Smooth muscle cell (in vitro differentiated cells): Measurements from ENCODE around the gene CLBA1. TPM values are rescaled to one million over a fixed set of nuclear protein-coding genes. Genes with fewer than 3 reads are reported as not detected.

Experiments used
- DNase-seq: peaks from one replicate; lab custom pipeline; 2025; ENCODE audit not compliant: unreplicated experiment; lab: John Stamatoyannopoulos, UW
- H2AFZ ChIP-seq: fragments of 200-600 bp; sonication (generic); 2 replicates; pipeline ENCODE4 v1.6.0; 2016; ENCODE audit warnings: antibody characterized with exemption, low read depth, mild to moderate bottlenecking
- H3F3A ChIP-seq: fragments of 200-600 bp; sonication (generic); 2 replicates; pipeline ENCODE4 v1.6.0; 2017; ENCODE audit warnings: antibody characterized with exemption, low read depth
- H3K27ac ChIP-seq: fragments of 200-600 bp; sonication (generic); 2 replicates; pipeline ENCODE4 v1.5.1; 2016; ENCODE audit warnings: low read depth, mild to moderate bottlenecking
- H3K27me3 ChIP-seq: fragments of 200-600 bp; sonication (generic); 2 replicates; pipeline ENCODE4 v1.6.1; 2016; ENCODE audit warnings: low read depth, mild to moderate bottlenecking
- H3K36me3 ChIP-seq: fragments of 200-600 bp; sonication (generic); 2 replicates; pipeline ENCODE4 v1.5.1; 2016; ENCODE audit warnings: low read depth
- H3K4me1 ChIP-seq: fragments of 200-600 bp; sonication (generic); 2 replicates; pipeline ENCODE4 v1.5.1; 2016; ENCODE audit warnings: low read depth
- H3K4me2 ChIP-seq: fragments of 200-600 bp; sonication (generic); 2 replicates; pipeline ENCODE4 v1.6.0; 2016; ENCODE audit warnings: mild to moderate bottlenecking
- H3K4me3 ChIP-seq: fragments of 200-600 bp; sonication (generic); 2 replicates; pipeline ENCODE4 v1.5.1; 2016; ENCODE audit warnings: mild to moderate bottlenecking
- H3K79me2 ChIP-seq: fragments of 200-600 bp; sonication (generic); 2 replicates; pipeline ENCODE4 v1.6.0; 2016; ENCODE audit warnings: low read depth, mild to moderate bottlenecking
- H3K9ac ChIP-seq: fragments of 200-600 bp; sonication (generic); 2 replicates; pipeline ENCODE4 v1.6.0; 2016; ENCODE audit warnings: low read depth
- H3K9me3 ChIP-seq: fragments of 200-600 bp; sonication (generic); replicated peaks from 2 replicates; pipeline ENCODE4 v1.5.1; 2016; ENCODE audit warnings: low read depth
- H4K20me1 ChIP-seq: fragments of 200-600 bp; sonication (generic); 2 replicates; pipeline ENCODE4 v1.6.0; 2016; ENCODE audit warnings: low read depth
- CTCF ChIP-seq: fragments of 200-600 bp; sonication (generic); IDR thresholded peaks from 2 replicates; pipeline ENCODE4 v1.5.1; 2017; ENCODE audit warnings: borderline replicate concordance, mild to moderate bottlenecking, antibody characterized with exemption; ENCODE audit not compliant: insufficient read depth, poor library complexity, severe bottlenecking
- WGBS: methylation state at CpG from one replicate; pipeline ENCODE4 v1.1.7; 2016; ENCODE audit warnings: low lambda C conversion rate; 5-methylcytosine and 5-hydroxymethylcytosine counted together
- polyA plus RNA-seq: library from polyadenylated mRNA; unstranded; fragments of >200 nt; fragmentation: Nextera tagmentation; extraction: Ambion mirVana; gene quantifications from 2 replicates; pipeline ENCODE4 v1.2.1, GENCODE V29; 2016
- total RNA-seq: library from RNA; depleted of rRNA; stranded (reverse); fragments of >200 nt; gene quantifications from 2 replicates; pipeline ENCODE4 v1.2.3, GENCODE V29; 2014

Gene CLBA1
- total and polyA plus RNA-seq, 2 experiments from 2014 or later: 5.0 to 8.7 TPM

DNA sequence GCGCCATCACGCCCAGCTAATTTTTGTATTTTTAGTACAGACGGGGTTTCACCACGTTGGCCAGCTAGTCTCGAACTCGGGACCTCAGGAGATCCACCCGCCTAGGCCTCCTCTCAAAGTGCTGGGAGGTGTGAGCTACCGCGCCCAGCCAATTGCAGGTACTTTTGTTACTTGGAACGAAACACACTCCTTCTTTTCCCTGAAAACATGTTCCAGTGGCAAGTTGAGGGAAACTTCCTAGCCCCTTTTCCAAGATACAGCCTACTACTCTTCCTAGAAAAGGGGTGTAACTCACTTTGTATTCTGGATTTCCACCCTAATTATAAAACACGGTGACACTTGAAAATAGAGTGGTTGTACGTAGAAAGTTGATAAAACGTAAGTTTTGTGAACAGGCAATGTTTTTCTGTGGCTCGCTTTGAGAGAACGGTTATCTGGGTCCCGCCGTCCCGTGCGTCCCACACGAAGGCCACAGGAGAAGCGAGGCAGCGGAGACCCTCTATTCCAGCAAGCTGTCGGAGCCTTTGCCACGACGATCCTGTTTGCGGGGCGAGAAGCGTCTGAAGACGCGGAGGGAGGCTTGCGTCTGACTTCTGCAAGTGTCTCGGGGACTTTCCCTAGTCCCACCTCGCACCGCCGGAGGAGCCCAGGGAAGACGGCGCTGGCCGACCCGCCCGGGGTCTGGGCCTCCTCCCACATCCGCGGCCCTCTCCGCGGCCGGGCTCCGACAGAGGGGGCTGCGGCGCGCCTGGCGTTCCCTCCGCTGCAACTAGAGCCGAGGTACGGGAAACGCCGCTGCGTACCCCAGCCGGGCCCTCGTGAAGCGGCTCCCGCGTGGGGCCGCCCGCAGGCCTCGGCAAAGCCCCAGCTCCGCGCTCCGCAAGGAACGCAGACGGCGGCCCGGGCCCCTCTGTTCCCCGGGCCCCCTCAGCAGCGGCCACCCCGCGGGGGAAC lies 34.5 kb downstream of the CLBA1 start:
- H3K4me1 ChIP-seq: peaks cover 34% of the 10 kb centered on the region
- peak overlapping the region; percentile 90 for H3K4me3 ChIP-seq
- peak overlapping the region; percentile 87 for H3K4me2 ChIP-seq
- no peaks in the 10 kb centered on the region for H3K9me3 ChIP-seq
- H3K79me2 ChIP-seq: peaks cover 59% of the 10 kb centered on the region
- no peaks in the 10 kb centered on the region for H3K36me3 ChIP-seq
- peak overlapping the region; percentile 88 for H3K9ac ChIP-seq
- peak; percentile 43 for DNase-seq
- H3F3A ChIP-seq: peaks cover 30% of the 10 kb centered on the region
- 4% methylated on average over 48 of the region's 75 CpGs for WGBS
- no peak for TF ChIP-seq CTCF
- peak overlapping the region; percentile 81 for H3K27ac ChIP-seq
- H2AFZ ChIP-seq: peak overlapping the region; percentile 57
- H4K20me1 ChIP-seq: peaks cover 48% of the 10 kb centered on the region
- H3K27me3 ChIP-seq: no peaks in the 10 kb centered on the region

GRCh38 chr14:105020815-105021655 lies 35.4 kb downstream of the CLBA1 start, which contains the start of gene CDCA4:
Gene CDCA4, minus strand, starts transcription at chr14:105021083. Its CDS starts 9,154 bp downstream, at chr14:105011929.
- Histone ChIP-seq H3K4me1 (peaks cover 33% of the 10 kb centered on the region), H4K20me1 (peaks cover 39% of the 10 kb centered on the region), H3F3A (peaks cover 30% of the 10 kb centered on the region), H3K27ac (peak within 1 kb of the TSS; percentile 87), H3K9ac (peak within 1 kb of the TSS; percentile 88), H3K36me3 (no peaks in the 10 kb centered on the region), H3K27me3 (no peaks in the 10 kb centered on the region), H3K4me3 (peak within 1 kb of the TSS; percentile 90), H3K79me2 (peaks cover 50% of the 10 kb centered on the region), H2AFZ (peak within 1 kb of the TSS; percentile 81), H3K4me2 (peak within 1 kb of the TSS; percentile 100), H3K9me3 (no peaks in the 10 kb centered on the region)
- 2% methylated on average over 64 of the region's 115 CpGs for WGBS
- TF ChIP-seq CTCF: no peak
- peak; percentile 95 for DNase-seq

DNA sequence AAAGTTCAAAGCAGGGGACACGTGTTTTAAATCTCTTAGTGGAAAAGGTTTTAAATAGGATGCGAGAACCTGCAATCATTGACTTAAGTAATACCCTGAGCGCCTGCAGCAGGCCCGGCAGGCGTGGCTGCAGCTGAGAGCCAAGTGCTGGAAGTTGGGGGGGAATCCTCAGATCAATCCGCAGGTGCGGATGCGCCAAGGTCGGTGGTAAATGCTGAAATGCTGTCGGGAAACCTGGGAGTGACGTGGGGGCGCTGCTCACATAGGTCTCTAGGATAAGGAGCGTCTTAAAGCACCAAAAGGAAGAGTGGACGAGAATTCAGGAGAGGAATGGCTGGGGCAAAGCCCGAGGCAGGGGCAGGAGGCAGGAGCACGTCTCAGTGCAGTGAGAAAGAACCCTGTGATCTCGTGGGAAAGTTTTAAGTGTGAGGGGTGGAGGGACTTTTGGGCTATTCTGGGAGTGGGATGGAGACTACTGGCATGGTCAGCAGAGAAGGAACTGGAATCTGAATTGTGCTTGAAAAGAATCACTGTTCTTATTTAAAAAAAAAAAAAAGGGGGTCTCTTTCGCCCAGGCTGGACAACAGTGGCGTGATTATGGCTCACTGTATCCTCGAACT lies 36.2 kb downstream of the CLBA1 start:
- no peaks in the 10 kb centered on the region for H3K36me3 ChIP-seq
- peaks cover 43% of the 10 kb centered on the region for H3K79me2 ChIP-seq
- no peaks in the 10 kb centered on the region for H3K9me3 ChIP-seq
- no peaks in the 10 kb centered on the region for H3K27me3 ChIP-seq
- H3K4me2 ChIP-seq: peak overlapping the region; percentile 100
- peak overlapping the region; percentile 81 for H2AFZ ChIP-seq
- H4K20me1 ChIP-seq: peaks cover 32% of the 10 kb centered on the region
- H3K27ac ChIP-seq: peak overlapping the region; percentile 87
- H3K9ac ChIP-seq: peak overlapping the region; percentile 80
- peaks cover 31% of the 10 kb centered on the region for H3K4me1 ChIP-seq
- H3K4me3 ChIP-seq: peak overlapping the region; percentile 77
- H3F3A ChIP-seq: peaks cover 30% of the 10 kb centered on the region
- no peak for TF ChIP-seq CTCF
- whole genome bisulfite sequencing: 15% methylated on average over 20 of the region's 20 CpGs
- no peak for DNase-seq
